ENCODE measurements around the gene INSR. TPM values are rescaled to one million over a fixed set of nuclear protein-coding genes. Genes with fewer than 3 reads are reported as not detected.

Gene INSR
- total and polyA plus RNA-seq, 2 of the 8 experiments (the other 6 are each of a cell fraction or from before 2014, with no cell fraction given): 13.1 to 48.7 TPM

- H3K27ac ChIP-seq (ENCODE audit: low read depth, low read length): no peak overlapping the region
- CTCF ChIA-PET (ENCODE audit: partially characterized antibody): no interaction called here
- no peak overlapping the region for H4K91ac ChIP-seq (replicated peaks; ENCODE audit: insufficient read length, low read length)
- no peak overlapping the region for H4K8ac ChIP-seq (ENCODE audit: extremely low read depth, insufficient read depth, low read length)
- H2BK120ac ChIP-seq (replicated peaks; ENCODE audit: low read depth, low read length): no peak overlapping the region
- FAIRE-seq: no peak
- no peak overlapping the region for H2BK20ac ChIP-seq (ENCODE audit: low read length)
- no peak overlapping the region for H2AK5ac ChIP-seq (ENCODE audit: low read depth, low read length)
- no peak overlapping the region for H2AFZ ChIP-seq (ENCODE audit: low read length)
- H3K23me2 ChIP-seq (ENCODE audit: low read depth, low read length): peaks cover 7% of the 10 kb centered on the region; the same call in 1 of the 2 replicates
- H3K4me2 ChIP-seq (ENCODE audit: insufficient read depth in 1 of 2, low read depth in 2 of 2, low read length in 2 of 2): no peak overlapping the region
- H3K56ac ChIP-seq (replicated peaks; ENCODE audit: insufficient read length, low read depth, low read length): no peak overlapping the region
- H3K79me1 ChIP-seq (ENCODE audit: low read depth, low read length): peaks cover 7% of the 10 kb centered on the region
- H3K9me3 ChIP-seq (ENCODE audit: insufficient read depth in 2 of 2, low read depth in 1 of 2, low read length in 1 of 2): no peaks in the 10 kb centered on the region
- no peak overlapping the region for H2BK15ac ChIP-seq (ENCODE audit: low read length)
- no peaks in the 10 kb centered on the region for H3K36me3 ChIP-seq (ENCODE audit: control insufficient read depth in 2 of 4, insufficient read depth in 4 of 4, low read length in 3 of 4)
- TF ChIP-seq JUN (IDR thresholded peaks at IDR 0.05; ENCODE audit: low read depth, low read length): no peak
- no peak for TF ChIP-seq SP4 (IDR thresholded peaks at IDR 0.05; ENCODE audit: low read length)
- TF ChIP-seq SUZ12 (IDR thresholded peaks at IDR 0.05; ENCODE audit: low read length): no peak
- TF ChIP-seq HDAC2 (IDR thresholded peaks at IDR 0.05; ENCODE audit: borderline replicate concordance in 1 of 2, low read depth in 2 of 2, low read length in 2 of 2): no peak
- TF ChIP-seq CEBPB (IDR thresholded peaks at IDR 0.05; ENCODE audit: low read depth, low read length): no peak
- no peak for TF ChIP-seq GTF2F1 (IDR thresholded peaks at IDR 0.05; ENCODE audit: borderline replicate concordance, low read depth, low read length)
- TF ChIP-seq ZNF274 (IDR thresholded peaks at IDR 0.05; ENCODE audit: borderline replicate concordance, extremely low read depth, low read length): no peak
- no peak for TF ChIP-seq NANOG (IDR thresholded peaks at IDR 0.05; ENCODE audit: insufficient read depth, low read depth, low read length, poor library complexity, severe bottlenecking)
- no peak for TF ChIP-seq SP1 (IDR thresholded peaks at IDR 0.05; ENCODE audit: low read depth, low read length)
- no peaks in the 10 kb centered on the region for H3K27me3 ChIP-seq (replicated peaks in 1 of 4; ENCODE audit: control insufficient read depth in 3 of 4, extremely low read depth in 1 of 4, insufficient read depth in 3 of 4, low read length in 3 of 4)
- H3K14ac ChIP-seq (ENCODE audit: insufficient read length): no peak overlapping the region
- H4K5ac ChIP-seq (ENCODE audit: insufficient read length, low read depth, low read length): no peak overlapping the region
- H3K4me3 ChIP-seq (ENCODE audit: extremely low read depth in 1 of 4, insufficient read depth in 2 of 4, low read depth in 3 of 4, low read length in 4 of 4): no peak overlapping the region
- no peak overlapping the region for H3K18ac ChIP-seq (ENCODE audit: extremely low read depth, low read length)
- POLR2A ChIA-PET (ENCODE audit: partially characterized antibody): no interaction called here
- peaks cover 2 to 12% of the 10 kb centered on the region in 2 experiments for H4K20me1 ChIP-seq (replicated peaks in 1 of 2; ENCODE audit: control insufficient read depth in 1 of 2, insufficient read depth in 2 of 2, low read length in 2 of 2)
- DNase-seq (ENCODE audit: low read depth in 1 of 2, low spot score in 2 of 2): no peak
- no peak overlapping the region for H3K23ac ChIP-seq (ENCODE audit: insufficient read length)
- peaks cover 4 to 41% of the 10 kb centered on the region in 2 experiments; a peak in 3 of 4 replicates for H3K79me2 ChIP-seq (ENCODE audit: control insufficient read depth in 1 of 2, insufficient read depth in 2 of 2, low read length in 2 of 2)
- no peak overlapping the region for H3K4ac ChIP-seq (replicated peaks; ENCODE audit: insufficient read length, low read depth, low read length)
- H2BK12ac ChIP-seq (ENCODE audit: low read depth, low read length): no peak overlapping the region
- no peak overlapping the region for H2BK5ac ChIP-seq (ENCODE audit: low read depth, low read length)
- peaks cover 0 to 4% (median 1%) of the 10 kb centered on the region in 4 experiments; a peak in 4 of 7 replicates for H3K4me1 ChIP-seq (replicated peaks in 1 of 4; ENCODE audit: control insufficient read depth in 3 of 4, insufficient read depth in 4 of 4, low read length in 3 of 4)
- no peak overlapping the region for H3K9ac ChIP-seq (replicated peaks in 1 of 4; ENCODE audit: extremely low read depth in 1 of 4, low read depth in 3 of 4, low read length in 3 of 4)
Observed at GRCh38 chr19:7226739-7227138, 67.5 kb downstream of the INSR start.

Data from H1 (cell line).